ENCODE results near the gene SDS.

The SDS gene

GRCh38 chr12:113346353-113346752 is 57.3 kb downstream of the SDS start:
- no peak for TF ChIP-seq ZNF274 (IDR thresholded peaks at IDR 0.05; ENCODE audit: low read depth, low read length)
- H3K4me3 ChIP-seq (ENCODE audit: low read length) = no peak overlapping the region

DNA sequence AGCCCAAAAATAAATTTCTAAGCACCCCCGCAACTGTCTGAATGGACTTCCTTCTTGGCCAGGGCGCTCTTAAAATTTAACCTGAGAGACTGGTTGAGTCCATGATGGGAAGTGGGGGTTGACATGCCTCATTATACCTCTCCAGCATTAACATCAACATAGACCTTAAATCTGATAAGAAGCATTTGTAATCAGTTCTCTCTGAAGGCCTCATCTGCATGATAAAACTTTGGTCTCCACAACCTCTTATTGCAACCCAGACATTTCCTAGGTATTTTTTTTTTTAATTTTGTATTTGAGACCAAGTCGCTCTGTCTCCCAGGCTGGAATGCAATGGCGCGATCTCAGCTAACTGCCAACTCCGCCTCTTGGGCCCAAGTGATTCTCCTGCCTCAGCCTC is 58.4 kb downstream of the SDS start:
- TF ChIP-seq ZNF274 (IDR thresholded peaks at IDR 0.05; ENCODE audit: low read depth, low read length) = no peak
- H3K4me3 ChIP-seq (ENCODE audit: low read length) = no peak overlapping the region
